ENCODE data around the gene SYNE1. TPM values are rescaled to one million over a fixed set of nuclear protein-coding genes. Genes with fewer than 3 reads are reported as not detected.

SYNE1 gene
- total and polyA plus RNA-seq, 10 of the 15 experiments (the other 5 are each of a cell fraction or from before 2014, with no cell fraction given), result 2.3 to 28.7 (median 14.1) TPM

DNA sequence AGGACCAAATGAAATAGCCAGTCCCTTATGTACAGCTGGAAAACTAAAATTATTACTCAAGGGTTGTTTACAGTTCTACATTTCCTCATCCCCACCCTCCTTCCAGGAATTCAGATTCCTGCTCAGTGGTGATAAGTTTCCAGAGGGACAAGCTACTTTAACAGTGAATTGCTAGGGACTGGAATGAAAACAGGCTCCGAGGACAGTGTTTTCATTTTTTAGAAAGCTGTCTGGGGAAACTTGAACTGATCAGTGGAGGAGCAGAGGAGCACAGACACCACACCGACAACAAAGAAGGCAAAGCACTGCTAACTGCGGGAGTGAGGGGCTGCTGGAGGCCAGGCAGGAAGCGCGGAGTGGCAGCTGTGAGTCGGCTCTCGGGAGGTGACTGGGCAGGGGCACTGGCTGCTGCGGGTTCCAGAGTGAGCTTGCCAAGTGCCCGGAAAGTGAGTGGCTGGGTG is 507.4 kb downstream of the SYNE1 start:
- Histone ChIP-seq H3K27me3 (replicated peaks in 1 of 2; ENCODE audit: control insufficient read depth in 2 of 2, insufficient read depth in 2 of 2, low read length in 1 of 2) (no peaks in the 10 kb centered on the region), H3K9ac (ENCODE audit: control insufficient read depth, insufficient read depth, low read length) (no peak overlapping the region), H2AFZ (ENCODE audit: control insufficient read depth, low read depth, low read length) (no peak overlapping the region), H4K20me1 (ENCODE audit: control insufficient read depth, insufficient read depth) (no peaks in the 10 kb centered on the region), H3K36me3 (ENCODE audit: control insufficient read depth in 2 of 2, insufficient read depth in 2 of 2, low read length in 1 of 2) (peaks cover 0 to 2% of the 10 kb centered on the region in 2 experiments; a peak in 2 of 4 replicates), H3K4me2 (ENCODE audit: control insufficient read depth, insufficient read depth) (no peak overlapping the region), H3K4me3 (no peak overlapping the region), H3K4me1 (ENCODE audit: control insufficient read depth, insufficient read depth, low read length) (no peaks in the 10 kb centered on the region), H3K27ac (ENCODE audit: control insufficient read depth, insufficient read depth) (no peak overlapping the region), H3K79me2 (ENCODE audit: control insufficient read depth, insufficient read depth, low read length) (no peaks in the 10 kb centered on the region), H3K9me3 (replicated peaks; ENCODE audit: control insufficient read depth, insufficient read depth, low read length) (no peaks in the 10 kb centered on the region)
- CTCF ChIA-PET, result no interaction called here
- DNase-seq (ENCODE audit: low read depth, low spot score) (no peak), ATAC-seq (no peak), FAIRE-seq (no peak)
- SMC1A ChIA-PET (ENCODE audit: uncharacterized antibody, unreplicated experiment), result no interaction called here
- intact Hi-C loops (cut with micrococcal nuclease; ENCODE audit: unreplicated experiment) (no loop called here), in situ Hi-C loops (cut with MboI) (loop anchor here (10.0 kb wide), 1 partner anchor 365 kb away; no protein-coding TSS in a partner anchor)
- RAD21 ChIA-PET (ENCODE audit: unreplicated experiment), result no interaction called here
- TF ChIP-seq, protein P1, sequence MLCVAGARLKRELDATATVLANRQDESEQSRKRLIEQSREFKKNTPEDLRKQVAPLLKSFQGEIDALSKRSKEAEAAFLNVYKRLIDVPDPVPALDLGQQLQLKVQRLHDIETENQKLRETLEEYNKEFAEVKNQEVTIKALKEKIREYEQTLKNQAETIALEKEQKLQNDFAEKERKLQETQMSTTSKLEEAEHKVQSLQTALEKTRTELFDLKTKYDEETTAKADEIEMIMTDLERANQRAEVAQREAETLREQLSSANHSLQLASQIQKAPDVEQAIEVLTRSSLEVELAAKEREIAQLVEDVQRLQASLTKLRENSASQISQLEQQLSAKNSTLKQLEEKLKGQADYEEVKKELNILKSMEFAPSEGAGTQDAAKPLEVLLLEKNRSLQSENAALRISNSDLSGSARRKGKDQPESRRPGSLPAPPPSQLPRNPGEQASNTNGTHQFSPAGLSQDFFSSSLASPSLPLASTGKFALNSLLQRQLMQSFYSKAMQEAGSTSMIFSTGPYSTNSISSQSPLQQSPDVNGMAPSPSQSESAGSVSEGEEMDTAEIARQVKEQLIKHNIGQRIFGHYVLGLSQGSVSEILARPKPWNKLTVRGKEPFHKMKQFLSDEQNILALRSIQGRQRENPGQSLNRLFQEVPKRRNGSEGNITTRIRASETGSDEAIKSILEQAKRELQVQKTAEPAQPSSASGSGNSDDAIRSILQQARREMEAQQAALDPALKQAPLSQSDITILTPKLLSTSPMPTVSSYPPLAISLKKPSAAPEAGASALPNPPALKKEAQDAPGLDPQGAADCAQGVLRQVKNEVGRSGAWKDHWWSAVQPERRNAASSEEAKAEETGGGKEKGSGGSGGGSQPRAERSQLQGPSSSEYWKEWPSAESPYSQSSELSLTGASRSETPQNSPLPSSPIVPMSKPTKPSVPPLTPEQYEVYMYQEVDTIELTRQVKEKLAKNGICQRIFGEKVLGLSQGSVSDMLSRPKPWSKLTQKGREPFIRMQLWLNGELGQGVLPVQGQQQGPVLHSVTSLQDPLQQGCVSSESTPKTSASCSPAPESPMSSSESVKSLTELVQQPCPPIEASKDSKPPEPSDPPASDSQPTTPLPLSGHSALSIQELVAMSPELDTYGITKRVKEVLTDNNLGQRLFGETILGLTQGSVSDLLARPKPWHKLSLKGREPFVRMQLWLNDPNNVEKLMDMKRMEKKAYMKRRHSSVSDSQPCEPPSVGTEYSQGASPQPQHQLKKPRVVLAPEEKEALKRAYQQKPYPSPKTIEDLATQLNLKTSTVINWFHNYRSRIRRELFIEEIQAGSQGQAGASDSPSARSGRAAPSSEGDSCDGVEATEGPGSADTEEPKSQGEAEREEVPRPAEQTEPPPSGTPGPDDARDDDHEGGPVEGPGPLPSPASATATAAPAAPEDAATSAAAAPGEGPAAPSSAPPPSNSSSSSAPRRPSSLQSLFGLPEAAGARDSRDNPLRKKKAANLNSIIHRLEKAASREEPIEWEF (IDR thresholded peaks at IDR 0.05; ENCODE audit: insufficient replicate concordance, low read depth, low read length), result no peak
- TF ChIP-seq NRF1 (conservative IDR thresholded peaks at IDR 0.05; ENCODE audit: low read depth, low read length), result no peak
- TF ChIP-seq CHD4 (IDR thresholded peaks at IDR 0.05), result no peak
- TF ChIP-seq HDAC6 (IDR thresholded peaks at IDR 0.05; ENCODE audit: unreplicated experiment), result no peak
- 96% methylated on average over 9 of the region's 9 CpGs for WGBS (ENCODE audit: insufficient coverage, insufficient replicate concordance, low lambda C conversion rate, missing lambda C conversion rate)
- POLR2A ChIA-PET, result no interaction called here
- no TSS peak for BruUV-seq (replicated peaks)
